K562 (cell line): ENCODE data around the gene LRRC41. TPM values are rescaled to one million over a fixed set of nuclear protein-coding genes. Genes with fewer than 3 reads are reported as not detected.

Source experiments
- CREB3 ChIP-seq: fragments of 450-650 bp; conservative IDR thresholded peaks from 2 replicates; pipeline ENCODE4 v1.6.1; 2016; ENCODE audit warnings: missing genetic modification characterization, low read depth, mild to moderate bottlenecking, missing compliant biosample characterization, moderate library complexity
- E4F1 ChIP-seq: fragments of 250-450 bp; sonication (Bioruptor Pico); IDR thresholded peaks from 2 replicates; pipeline ENCODE4 v1.5.0; 2021; ENCODE audit warnings: mild to moderate bottlenecking, borderline replicate concordance
- FUS ChIP-seq: fragments of 200-400 bp; formaldehyde crosslinking; optimal IDR thresholded peaks from 2 replicates; pipeline ENCODE3; 2017; ENCODE audit warnings: low read depth, low read length
- HES1 ChIP-seq: fragments of 450-650 bp; IDR thresholded peaks from 2 replicates; pipeline ENCODE4 v1.6.1; 2016; ENCODE audit warnings: low read depth, mild to moderate bottlenecking, moderate library complexity
- HMG20B ChIP-seq: fragments of 250-450 bp; sonication (Bioruptor Pico); IDR thresholded peaks from 2 replicates; pipeline ENCODE4 v1.5.0; 2021; ENCODE audit warnings: mild to moderate bottlenecking
- NELFE ChIP-seq: IDR thresholded peaks from 2 replicates; pipeline ENCODE4 v1.6.1; 2011; ENCODE audit warnings: mild to moderate bottlenecking; ENCODE audit not compliant: insufficient read depth, insufficient read length
- NFYB ChIP-seq: IDR thresholded peaks from 2 replicates; pipeline ENCODE4 v1.6.1; 2011; ENCODE audit warnings: mild to moderate bottlenecking, moderate library complexity; ENCODE audit not compliant: insufficient read length; ENCODE audit errors: extremely low read depth
- PATZ1 ChIP-seq: fragments of 250-450 bp; sonication (Bioruptor Pico); IDR thresholded peaks from 2 replicates; pipeline ENCODE4 v1.5.0; 2020; ENCODE audit warnings: mild to moderate bottlenecking, borderline replicate concordance
- SFPQ ChIP-seq: fragments of 200-400 bp; formaldehyde crosslinking; IDR thresholded peaks from 2 replicates; pipeline ENCODE4 v1.6.1; 2017; ENCODE audit warnings: mild to moderate bottlenecking, low read depth, low read length, moderate library complexity
- SP1 ChIP-seq: sonication (generic); formaldehyde crosslinking; IDR thresholded peaks from 2 replicates; pipeline ENCODE4 v1.8.1; 2022; ENCODE audit warnings: mild to moderate bottlenecking, missing genetic modification reagents
- XRCC5 ChIP-seq: fragments of 200-400 bp; formaldehyde crosslinking; IDR thresholded peaks from 2 replicates; pipeline ENCODE4 v1.6.1; 2017; ENCODE audit warnings: low read depth, mild to moderate bottlenecking, low read length
- ZKSCAN8 ChIP-seq: fragments of 200-800 bp; sonication (Bioruptor generic); IDR thresholded peaks from 2 replicates; pipeline ENCODE4 v1.6.1; 2016; ENCODE audit warnings: missing genetic modification characterization, missing compliant biosample characterization
- polyA plus RNA-seq, 8 experiments: library from polyadenylated mRNA; depleted of rRNA in 4 of 8; stranded (reverse) in 5 of 8; unstranded in 3 of 8; fragments of >200 nt; fragmentation: Nextera tagmentation in 2 of 8; fragmentation: Illumina TruSeq in 1 of 8; extraction: Ambion mirVana in 2 of 8; extraction: Trizol in 1 of 8; gene quantifications; 2 replicates each; pipeline versions ENCODE4 v1.2.1 to v1.2.3, GENCODE V29; 2011 to 2014; ENCODE audit warnings: inconsistent platforms in 1 of 8, missing spikeins in 1 of 8
- total RNA-seq, 7 experiments: library from RNA; depleted of rRNA in 6 of 7; stranded (reverse); fragments of >200 nt in 6 of 7; fragmentation: Illumina TruSeq in 2 of 7; extraction: Trizol in 2 of 7; gene quantifications; 2 replicates each; pipeline versions ENCODE4 v1.2.1 to v1.2.3, GENCODE V29; 2011 to 2021; ENCODE audit warnings: low replicate concordance in 1 of 7
- TF ChIP-seq, protein P1 (sequence below): fragments of 450-650 bp; IDR thresholded peaks from 2 replicates; pipeline ENCODE4 v1.6.1; 2017; ENCODE audit warnings: antibody characterized with exemption, mild to moderate bottlenecking

LRRC41 gene
- total and polyA plus RNA-seq, 9 of the 15 experiments (the other 6 are each of a cell fraction or from before 2014, with no cell fraction given): 10.5 to 64.7 (median 44.2) TPM

GRCh38 chr1:46315669-46316403 lies 12.4 kb upstream of the LRRC41 start (continued):
- TF ChIP-seq FUS: no peak
- no peak for TF ChIP-seq XRCC5
- TF ChIP-seq HES1: no peak
- no peak for TF ChIP-seq NELFE
- no peak for TF ChIP-seq SP1 (CRISPR knock-in tag)
- TF ChIP-seq ZKSCAN8 (CRISPR knock-in tag): no peak
- TF ChIP-seq HMG20B: no peak
- TF ChIP-seq E4F1 (CRISPR knock-in tag): 0 out of 2 replicates have a peak, but pooled peaks have one; percentile 26
- TF ChIP-seq CREB3 (tag): no peak
- no peak for TF ChIP-seq SFPQ
- TF ChIP-seq, protein P1, sequence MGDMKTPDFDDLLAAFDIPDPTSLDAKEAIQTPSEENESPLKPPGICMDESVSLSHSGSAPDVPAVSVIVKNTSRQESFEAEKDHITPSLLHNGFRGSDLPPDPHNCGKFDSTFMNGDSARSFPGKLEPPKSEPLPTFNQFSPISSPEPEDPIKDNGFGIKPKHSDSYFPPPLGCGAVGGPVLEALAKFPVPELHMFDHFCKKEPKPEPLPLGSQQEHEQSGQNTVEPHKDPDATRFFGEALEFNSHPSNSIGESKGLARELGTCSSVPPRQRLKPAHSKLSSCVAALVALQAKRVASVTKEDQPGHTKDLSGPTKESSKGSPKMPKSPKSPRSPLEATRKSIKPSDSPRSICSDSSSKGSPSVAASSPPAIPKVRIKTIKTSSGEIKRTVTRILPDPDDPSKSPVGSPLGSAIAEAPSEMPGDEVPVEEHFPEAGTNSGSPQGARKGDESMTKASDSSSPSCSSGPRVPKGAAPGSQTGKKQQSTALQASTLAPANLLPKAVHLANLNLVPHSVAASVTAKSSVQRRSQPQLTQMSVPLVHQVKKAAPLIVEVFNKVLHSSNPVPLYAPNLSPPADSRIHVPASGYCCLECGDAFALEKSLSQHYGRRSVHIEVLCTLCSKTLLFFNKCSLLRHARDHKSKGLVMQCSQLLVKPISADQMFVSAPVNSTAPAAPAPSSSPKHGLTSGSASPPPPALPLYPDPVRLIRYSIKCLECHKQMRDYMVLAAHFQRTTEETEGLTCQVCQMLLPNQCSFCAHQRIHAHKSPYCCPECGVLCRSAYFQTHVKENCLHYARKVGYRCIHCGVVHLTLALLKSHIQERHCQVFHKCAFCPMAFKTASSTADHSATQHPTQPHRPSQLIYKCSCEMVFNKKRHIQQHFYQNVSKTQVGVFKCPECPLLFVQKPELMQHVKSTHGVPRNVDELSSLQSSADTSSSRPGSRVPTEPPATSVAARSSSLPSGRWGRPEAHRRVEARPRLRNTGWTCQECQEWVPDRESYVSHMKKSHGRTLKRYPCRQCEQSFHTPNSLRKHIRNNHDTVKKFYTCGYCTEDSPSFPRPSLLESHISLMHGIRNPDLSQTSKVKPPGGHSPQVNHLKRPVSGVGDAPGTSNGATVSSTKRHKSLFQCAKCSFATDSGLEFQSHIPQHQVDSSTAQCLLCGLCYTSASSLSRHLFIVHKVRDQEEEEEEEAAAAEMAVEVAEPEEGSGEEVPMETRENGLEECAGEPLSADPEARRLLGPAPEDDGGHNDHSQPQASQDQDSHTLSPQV: no peak
- no peak for TF ChIP-seq NFYB
- TF ChIP-seq PATZ1 (CRISPR knock-in tag): no peak
